ENCODE results near the gene MCU. TPM values are rescaled to one million over a fixed set of nuclear protein-coding genes. Genes with fewer than 3 reads are reported as not detected.

Gene MCU
- total RNA-seq, 1 experiment from 2014 or later = 26.8 TPM

DNA sequence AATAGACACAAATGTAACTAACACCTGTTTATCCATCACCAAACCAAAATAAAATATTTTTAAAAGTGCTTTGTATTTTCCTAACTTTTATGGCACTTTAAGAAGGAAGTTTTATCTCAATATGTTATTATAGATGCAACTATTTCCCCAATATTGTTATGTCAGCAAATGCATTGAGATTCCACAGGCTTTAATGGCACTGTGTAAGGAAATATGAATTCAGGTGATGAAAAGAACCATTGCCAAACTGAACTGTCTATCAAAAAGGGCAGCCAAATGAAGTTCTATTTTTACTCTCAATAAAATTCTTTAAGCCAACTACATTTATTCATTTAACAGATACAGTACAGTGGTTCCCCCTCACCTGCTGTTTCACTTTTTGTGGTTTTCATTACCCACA, 134.4 kb downstream of the MCU start:
- no peak overlapping the region for H3K4me2 ChIP-seq (ENCODE audit: low read length)
- intact Hi-C loops (cut with micrococcal nuclease) = no loop called here
- ChIA-PET CTCF (interaction anchor here (2.4 kb wide), 1 partner anchor 8 kb away, joined by 10 read pairs; no protein-coding TSS in a partner anchor), RAD21 (ENCODE audit: low non-redundant PET in 1 of 2, low total read pairs in 2 of 2, uncharacterized antibody in 2 of 2, unreplicated experiment in 2 of 2) (no interaction called here), POLR2A (no interaction called here)
- no peak overlapping the region for H2AFZ ChIP-seq (ENCODE audit: low read depth, low read length, poor library complexity, severe bottlenecking)
- H3K9me3 ChIP-seq (ENCODE audit: control insufficient read depth in 1 of 2, insufficient read depth in 1 of 2, low read depth in 1 of 2, low read length in 2 of 2) = no peaks in the 10 kb centered on the region
- DNase-seq (ENCODE audit: low read depth, low spot score) (no peak), ATAC-seq (no peak)
- no peak overlapping the region for H3K27ac ChIP-seq (ENCODE audit: low read depth, low read length)
- H3K9ac ChIP-seq (ENCODE audit: low read length) = no peak overlapping the region
- no peaks in the 10 kb centered on the region for H3K79me2 ChIP-seq (ENCODE audit: insufficient read depth, low read length)
- 0 out of 4 replicates have a peak, but pooled peaks cover 0 to 4% of the 10 kb centered on the region in 2 experiments for H3K4me1 ChIP-seq (ENCODE audit: control insufficient read depth in 1 of 2, insufficient read depth in 2 of 2, low read length in 2 of 2)
- H3K27me3 ChIP-seq (ENCODE audit: insufficient read depth, low read length) = no peaks in the 10 kb centered on the region
- H3K9me2 ChIP-seq (ENCODE audit: insufficient read depth) = no peaks in the 10 kb centered on the region
- BruUV-seq (replicated peaks) = no TSS peak
- TF ChIP-seq TCF7L2 (IDR thresholded peaks at IDR 0.05; ENCODE audit: borderline replicate concordance, extremely low read depth, insufficient read depth, insufficient read length) = no peak
- TF ChIP-seq ZBTB33 (IDR thresholded peaks at IDR 0.05; ENCODE audit: extremely low read depth, insufficient replicate concordance, low read length) = no peak
- TF ChIP-seq SRF (IDR thresholded peaks at IDR 0.05; ENCODE audit: low read depth) = no peak
- TF ChIP-seq RAD21 (IDR thresholded peaks at IDR 0.05; ENCODE audit: low read depth) = no peak
- TF ChIP-seq ELF1 (IDR thresholded peaks at IDR 0.05; ENCODE audit: borderline replicate concordance, low read depth) = no peak
- TF ChIP-seq EZH2 (IDR thresholded peaks at IDR 0.05) = no peak
- no peak for TF ChIP-seq ZNF274 (IDR thresholded peaks at IDR 0.05; ENCODE audit: low read depth, low read length)
- no peak for TF ChIP-seq CTCF (IDR thresholded peaks at IDR 0.05 in 2 of 3, conservative IDR thresholded peaks at IDR 0.05 in 1 of 3; ENCODE audit: borderline replicate concordance in 1 of 3, insufficient read depth in 1 of 3, low read depth in 2 of 3, low read length in 2 of 3)
- no peak for TF ChIP-seq POLR2A (IDR thresholded peaks at IDR 0.05; ENCODE audit: borderline replicate concordance, extremely low read depth, insufficient read depth, insufficient read length)
- TF ChIP-seq EZH2phosphoT487 (IDR thresholded peaks at IDR 0.05; ENCODE audit: borderline replicate concordance) = no peak
- no peak for TF ChIP-seq REST (IDR thresholded peaks at IDR 0.05; ENCODE audit: low read depth)
- no peak for TF ChIP-seq EGR1 (IDR thresholded peaks at IDR 0.05; ENCODE audit: low read depth)
- no peak overlapping the region for H3K4me3 ChIP-seq (replicated peaks in 1 of 2; ENCODE audit: low read depth in 1 of 2, low read length in 2 of 2)
- no peaks in the 10 kb centered on the region for H4K20me1 ChIP-seq (ENCODE audit: insufficient read depth)
- H3K36me3 ChIP-seq (ENCODE audit: control insufficient read depth in 1 of 2, insufficient read depth in 2 of 2, low read length in 2 of 2) = no peaks in the 10 kb centered on the region

Data from HCT116 (cell line).